NOMO-1 treated with dmso at 0.1 percent for 144 hours (cell line): ENCODE measurements around the gene KCNK6.
"Not testable (repeated sequence)": the region's sequence is repeated elsewhere in the genome, so short reads cannot be mapped to it uniquely, and the experiment has no call there.

Experiments
- DNase-seq: peaks from one replicate; lab custom pipeline; 2025; ENCODE audit not compliant: unreplicated experiment; lab: John Stamatoyannopoulos, UW

KCNK6 gene

GRCh38 chr19:38321646-38322196 lies 2.1 kb downstream of the KCNK6 start:
- no peak for DNase-seq

- DNase-seq = no peak
These were observed 3.6 kb downstream of the KCNK6 start for GRCh38 chr19:38323291-38323690.

- DNase-seq = no peak
These were observed 4.8 kb downstream of the KCNK6 start for GRCh38 chr19:38324431-38324830.

- DNase-seq = no peak
These were observed 6.9 kb downstream of the KCNK6 start for GRCh38 chr19:38326591-38326990.

GRCh38 chr19:38329651-38330050 lies 10.0 kb downstream of the KCNK6 start:
- no peak for DNase-seq

- no peak for DNase-seq
These were observed 12.1 kb downstream of the KCNK6 start for GRCh38 chr19:38331728-38332127.

- no peak for DNase-seq
These were observed 13.6 kb downstream of the KCNK6 start for GRCh38 chr19:38333245-38333644.

GRCh38 chr19:38335949-38336637 lies 16.4 kb downstream of the KCNK6 start:
- DNase-seq = peak; percentile 97

- DNase-seq = peak; percentile 98
These were observed 17.2 kb downstream of the KCNK6 start for GRCh38 chr19:38336638-38337359.

GRCh38 chr19:38337360-38337653 lies 17.7 kb downstream of the KCNK6 start:
- no peak for DNase-seq

- not testable (repeated sequence) for DNase-seq
These were observed 19.4 kb downstream of the KCNK6 start for GRCh38 chr19:38339011-38339410.

- no peak for DNase-seq
These were observed 21.3 kb downstream of the KCNK6 start for GRCh38 chr19:38340927-38341326.

GRCh38 chr19:38346837-38347236 lies 27.2 kb downstream of the KCNK6 start:
- DNase-seq = no peak

- DNase-seq = no peak
These were observed 31.2 kb downstream of the KCNK6 start for GRCh38 chr19:38350883-38351282.

- DNase-seq = no peak
These were observed 32.3 kb downstream of the KCNK6 start for GRCh38 chr19:38351865-38352395.

- no peak for DNase-seq
These were observed 33.0 kb downstream of the KCNK6 start for GRCh38 chr19:38352611-38353010.

- no peak for DNase-seq
These were observed 36.4 kb downstream of the KCNK6 start for GRCh38 chr19:38355728-38356725.

GRCh38 chr19:38358071-38358470 lies 38.4 kb downstream of the KCNK6 start:
- DNase-seq = no peak

- DNase-seq = no peak
These were observed 39.8 kb downstream of the KCNK6 start for GRCh38 chr19:38359242-38360021.

- no peak for DNase-seq
These were observed 40.7 kb downstream of the KCNK6 start for GRCh38 chr19:38360351-38360750.
